HepG2 (cell line): ENCODE measurements around the gene TTC17.

Source experiments
- CTCF ChIP-seq: sonication (generic); formaldehyde crosslinking; IDR thresholded peaks from 2 replicates; pipeline ENCODE4 v1.5.0; 2020; ENCODE audit warnings: mild to moderate bottlenecking, missing genetic modification reagents, moderate library complexity
- EZH2 ChIP-seq: conservative IDR thresholded peaks from 2 replicates; pipeline ENCODE4 v1.6.1; 2012; ENCODE audit warnings: mild to moderate bottlenecking, low read depth, low read length, moderate library complexity
- MAX ChIP-seq: IDR thresholded peaks from 2 replicates; pipeline ENCODE4 v1.6.1; 2012; ENCODE audit warnings: inconsistent platforms
- RAD21 ChIP-seq: fragments of 450-650 bp; formaldehyde crosslinking; IDR thresholded peaks from 2 replicates; pipeline ENCODE4 v1.5.0; 2020; ENCODE audit warnings: mild to moderate bottlenecking
- SUZ12 ChIP-seq: fragments of 150-350 bp; IDR thresholded peaks from 2 replicates; pipeline ENCODE4 v1.6.1; 2014; ENCODE audit warnings: low read depth, low read length
- ZNF101 ChIP-seq: sonication (generic); formaldehyde crosslinking; IDR thresholded peaks from 2 replicates; pipeline ENCODE4 v1.4.0; 2020; ENCODE audit warnings: mild to moderate bottlenecking, low read depth, missing genetic modification reagents, borderline replicate concordance

- no peak for TF ChIP-seq CTCF
- TF ChIP-seq RAD21: no peak
- no peak for TF ChIP-seq ZNF101 (CRISPR knock-in tag)
- TF ChIP-seq EZH2: no peak
- TF ChIP-seq MAX: no peak
- TF ChIP-seq SUZ12: no peak
Measured at GRCh38 chr11:43489869-43490465, 131.2 kb downstream of the TTC17 start.
